NCI-H1092 treated with DMSO at 0.1 percent for 48 hours (cell line): ENCODE measurements around the gene TMEM61.
"Not testable (repeated sequence)": the region's sequence is repeated elsewhere in the genome, so short reads cannot be mapped to it uniquely, and the experiment has no call there.

ENCODE experiments used
- DNase-seq: peaks from one replicate; lab custom pipeline; 2025; lab: John Stamatoyannopoulos, UW

The TMEM61 gene

DNA sequence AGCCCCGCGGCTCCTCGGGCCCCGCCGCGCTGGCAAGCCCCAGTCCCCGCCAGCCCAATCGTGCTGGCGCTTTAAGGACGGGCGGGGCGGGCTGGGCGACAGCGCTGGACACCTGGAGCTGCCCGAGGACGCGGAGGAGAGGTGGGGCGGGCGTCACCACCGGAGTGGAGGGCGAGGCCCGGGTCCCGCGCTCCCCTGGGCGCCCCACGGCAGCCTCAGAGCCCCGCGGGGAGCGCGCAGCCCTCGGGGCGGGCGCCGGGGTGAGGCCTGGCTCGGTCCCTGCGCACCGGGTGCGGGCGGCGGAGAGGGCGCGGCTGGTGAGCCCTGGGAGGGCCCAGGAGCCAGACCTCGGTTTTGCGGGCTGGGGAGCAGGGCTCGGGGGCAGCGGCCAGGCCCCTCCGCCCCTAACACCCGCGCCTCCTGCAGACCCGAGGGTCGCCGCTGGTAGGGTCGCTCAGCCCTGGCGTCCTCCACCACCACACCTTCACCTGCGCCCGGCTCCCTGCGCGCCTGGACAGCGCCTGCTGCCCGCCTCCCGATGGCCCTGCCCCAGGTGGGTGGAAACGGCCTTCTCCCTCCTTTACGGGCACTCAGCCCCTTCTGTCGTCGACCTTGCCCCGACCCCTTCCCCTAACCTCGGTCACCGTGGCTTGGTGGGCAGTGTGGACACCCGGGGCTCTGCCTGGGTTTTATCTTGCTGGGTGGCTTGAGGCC is at the start of gene TMEM61:
Gene TMEM61, plus strand, starts transcription at position 101 of the 714 bp plus-strand sequence. Its CDS starts 438 bp downstream, at position 539.
- DNase-seq = no peak

DNA sequence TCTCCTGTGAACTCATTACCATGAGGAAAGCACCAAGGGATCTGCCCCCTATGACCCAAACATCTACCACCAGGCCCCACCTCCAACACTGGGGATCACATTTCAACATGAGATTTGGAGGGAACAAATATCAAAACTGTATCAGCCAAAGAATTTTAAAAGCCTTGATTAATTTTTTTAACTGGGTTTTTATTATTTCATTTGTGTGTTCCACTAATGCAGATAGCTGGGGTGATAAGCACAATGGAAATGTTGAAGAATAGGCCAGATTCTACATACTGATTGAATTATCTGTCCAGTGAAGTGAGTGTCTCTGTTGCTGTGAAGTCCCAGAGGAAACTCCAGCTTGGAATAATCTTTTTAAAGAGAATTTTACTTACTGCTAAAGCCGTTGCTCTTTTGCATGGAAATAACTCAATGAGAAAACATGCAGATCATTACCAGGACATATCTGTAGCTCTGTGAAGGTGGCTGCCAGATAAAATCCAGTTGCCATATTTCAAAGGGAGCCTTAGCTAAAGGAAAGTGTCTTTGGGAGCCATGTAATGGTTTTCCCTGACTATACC is 49.1 kb upstream of the TMEM61 start:
- DNase-seq = no peak

DNA sequence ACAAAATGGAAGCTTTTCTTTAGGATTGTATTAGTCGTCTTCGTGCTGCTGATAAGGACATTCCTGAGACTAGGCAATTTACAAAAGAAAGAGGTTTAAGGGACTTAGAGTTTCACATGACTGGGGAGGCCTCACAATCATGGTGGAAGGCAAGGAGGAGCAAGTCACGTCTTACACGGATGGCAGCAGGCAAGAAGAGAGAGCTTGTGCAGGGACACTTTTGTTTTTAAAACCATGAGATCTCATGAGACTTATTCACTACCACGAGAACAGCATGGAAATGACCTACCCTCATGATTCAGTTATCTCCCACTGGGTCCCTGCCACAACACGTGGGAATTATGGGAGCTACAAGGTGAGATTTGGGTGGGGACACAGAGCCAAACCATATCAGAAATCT is 46.3 kb upstream of the TMEM61 start:
- not testable (repeated sequence) for DNase-seq

DNA sequence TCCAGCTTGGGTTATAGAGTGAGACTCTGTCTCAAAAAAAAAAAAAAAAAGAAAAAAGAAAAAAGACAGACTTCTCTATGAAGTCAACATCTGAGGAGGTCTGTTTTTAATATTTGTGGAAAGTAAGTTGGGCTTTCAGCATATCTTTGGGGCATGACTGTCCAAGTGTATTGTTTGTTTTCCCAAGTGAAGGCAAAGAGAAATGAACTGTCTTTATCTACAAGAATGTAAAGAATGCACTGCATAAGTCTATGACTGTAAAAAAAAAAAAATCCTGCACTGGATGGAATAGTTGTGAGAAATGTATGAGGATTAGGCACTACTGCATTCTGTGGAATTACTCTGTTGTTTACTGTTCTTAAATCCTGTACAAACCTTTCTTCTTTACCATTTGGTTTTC is 45.6 kb upstream of the TMEM61 start:
- DNase-seq = no peak

DNA sequence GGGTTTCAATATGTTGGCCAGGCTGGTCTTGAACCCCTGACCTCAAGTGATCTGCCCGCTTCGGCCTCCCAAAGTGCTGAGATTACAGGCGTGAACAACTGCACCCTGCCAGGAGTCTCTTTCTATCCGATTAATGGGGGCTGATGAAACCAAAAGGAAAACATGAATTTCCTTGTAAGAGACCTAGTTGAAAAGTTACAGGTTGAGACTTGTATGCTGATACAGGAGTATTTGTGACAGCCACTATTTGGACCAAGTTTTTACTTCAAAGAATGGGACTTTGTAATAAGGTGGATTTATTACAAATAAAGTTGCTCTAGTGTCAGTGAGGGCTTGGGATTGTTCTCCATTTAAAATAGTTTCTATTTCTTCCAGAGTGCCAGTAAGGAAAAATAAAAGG is 43.6 kb upstream of the TMEM61 start:
- DNase-seq = no peak

DNA sequence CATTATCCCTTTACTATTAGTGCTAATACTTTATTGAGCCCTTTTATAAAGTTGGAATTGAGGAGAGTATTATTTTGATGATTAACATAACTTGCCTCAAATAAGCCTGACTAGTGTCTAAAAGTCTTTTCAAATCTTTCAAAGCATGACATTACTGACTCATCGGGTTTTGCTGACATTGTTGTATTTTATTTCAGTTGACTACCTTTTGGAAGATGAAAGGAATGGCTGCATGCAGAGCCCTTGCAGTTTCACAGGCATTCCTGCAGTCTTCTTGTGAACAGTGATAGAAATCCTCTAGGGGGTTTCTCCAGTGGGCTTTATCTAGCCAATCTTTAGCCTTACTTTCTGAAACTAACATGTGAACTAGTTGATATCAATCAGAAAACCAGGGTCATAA is 43.0 kb upstream of the TMEM61 start:
- no peak for DNase-seq

DNA sequence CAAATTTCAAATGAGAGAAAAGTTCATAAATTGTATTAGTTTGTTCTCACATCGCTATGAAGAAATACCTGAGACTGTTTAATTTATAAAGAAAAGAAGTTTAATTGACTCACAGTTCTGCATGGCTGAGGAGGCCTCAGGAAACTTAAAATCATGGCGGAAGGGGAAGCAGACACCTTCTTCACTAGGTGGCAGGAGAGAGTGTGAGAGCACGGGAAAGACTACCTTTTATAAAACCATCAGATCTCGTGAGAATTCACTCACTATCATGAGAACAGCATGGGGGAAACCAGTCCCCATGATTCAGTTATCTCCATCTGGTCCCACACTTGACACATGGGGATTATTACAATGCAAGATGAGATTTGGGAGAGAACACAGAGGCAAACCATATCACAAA is 41.5 kb upstream of the TMEM61 start:
- DNase-seq = not testable (repeated sequence)

DNA sequence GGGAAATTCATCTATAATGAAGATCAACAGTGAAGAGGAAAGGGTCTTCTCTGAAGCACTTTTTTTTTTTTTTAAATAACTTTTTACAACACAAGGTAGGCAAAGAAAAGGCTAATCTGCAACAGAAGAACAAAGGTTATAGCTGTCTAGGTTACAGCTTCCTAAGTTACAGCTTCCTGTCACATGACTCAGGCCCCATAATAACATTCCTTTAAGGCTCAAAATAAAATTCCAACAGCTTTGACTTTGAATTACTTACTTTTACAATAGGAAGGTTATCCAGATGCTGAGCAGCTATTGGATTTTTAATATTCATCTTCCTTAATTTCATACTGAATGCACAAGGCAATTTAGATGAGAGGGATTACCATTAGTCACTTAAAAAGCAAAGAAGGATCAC is 40.4 kb upstream of the TMEM61 start:
- DNase-seq = no peak

DNA sequence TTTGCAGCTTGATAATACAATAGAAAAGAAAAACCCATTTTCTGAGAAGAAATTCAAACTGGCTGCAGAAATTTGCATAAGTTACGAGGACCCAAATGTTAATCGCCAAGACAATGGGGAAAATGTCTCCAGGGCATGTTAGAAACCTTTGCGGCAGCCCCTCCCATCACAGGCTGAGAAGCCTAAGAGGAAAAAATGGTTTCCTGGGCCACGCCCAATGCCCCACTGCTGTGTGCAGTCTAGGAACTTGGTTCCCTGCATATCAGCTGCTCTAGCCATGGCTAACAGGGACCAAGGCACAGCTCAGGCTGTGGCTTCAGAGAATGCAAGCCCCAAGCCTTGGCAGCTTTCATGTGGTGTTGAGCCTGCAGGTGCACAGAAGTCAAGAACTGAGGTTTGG is 37.5 kb upstream of the TMEM61 start:
- DNase-seq = no peak

DNA sequence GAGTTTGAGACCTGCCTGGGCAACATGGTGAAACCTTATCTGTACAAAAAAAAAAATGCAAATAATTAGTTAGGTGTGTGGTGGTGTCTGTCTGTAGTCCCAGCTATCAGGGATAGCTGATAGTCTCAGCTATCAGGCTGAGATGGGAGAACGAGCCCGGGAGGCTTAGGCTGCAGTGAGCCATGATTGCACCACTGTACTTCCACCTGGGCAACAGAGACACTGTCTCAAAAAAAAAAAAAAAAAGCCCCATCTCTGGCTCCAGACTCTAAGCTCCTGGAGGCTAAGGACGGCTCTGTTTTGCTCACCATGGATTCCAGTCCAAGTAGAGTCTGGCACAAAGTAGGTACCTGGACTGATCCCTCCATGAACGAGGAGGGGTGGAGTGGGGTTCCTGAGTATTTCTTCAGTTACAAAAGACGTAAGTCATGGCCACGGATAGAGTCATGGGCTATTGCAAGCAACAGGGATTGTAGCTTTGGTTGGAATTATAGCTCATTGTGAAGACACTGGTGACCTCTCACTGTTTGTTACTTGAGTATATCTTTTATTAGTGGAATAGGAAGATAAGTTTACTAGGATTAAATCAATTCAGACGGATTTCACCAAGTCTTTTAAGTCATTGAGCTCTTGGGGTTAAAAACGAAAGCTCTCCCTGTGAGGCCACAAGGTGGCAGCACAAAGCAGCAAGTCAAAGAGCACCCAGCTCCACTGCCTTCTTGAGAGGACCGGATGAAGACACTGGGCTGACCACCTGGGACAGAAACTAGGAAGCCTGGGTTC is 35.6 kb upstream of the TMEM61 start:
- DNase-seq = peak; percentile 52

DNA sequence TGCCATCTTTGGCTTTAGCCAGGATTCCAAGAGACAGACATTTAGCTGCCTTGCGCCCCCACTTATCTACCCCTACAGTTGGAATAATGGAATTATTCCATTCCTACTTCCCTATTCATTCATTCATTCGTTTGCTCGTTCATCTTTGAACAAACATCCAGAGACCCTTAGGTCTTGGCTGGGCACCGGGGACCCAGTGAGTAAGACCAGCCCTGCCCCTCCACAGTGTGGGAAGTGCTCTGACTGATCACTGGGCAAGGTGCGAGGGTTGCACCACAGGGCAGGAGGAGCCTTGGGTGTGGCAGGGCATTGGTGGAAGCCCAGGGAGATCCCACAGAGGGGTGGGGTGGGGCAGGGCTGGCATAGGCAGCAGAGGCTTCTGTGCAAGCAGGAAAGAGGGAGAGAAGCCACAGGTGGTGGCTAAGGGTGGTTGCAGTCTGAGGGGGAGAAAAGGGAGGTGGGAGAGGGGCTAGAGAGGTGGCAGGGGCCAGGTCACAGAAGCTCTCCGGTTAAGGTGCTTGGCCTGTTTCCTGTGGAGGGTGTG is 35.0 kb upstream of the TMEM61 start:
- no peak for DNase-seq

DNA sequence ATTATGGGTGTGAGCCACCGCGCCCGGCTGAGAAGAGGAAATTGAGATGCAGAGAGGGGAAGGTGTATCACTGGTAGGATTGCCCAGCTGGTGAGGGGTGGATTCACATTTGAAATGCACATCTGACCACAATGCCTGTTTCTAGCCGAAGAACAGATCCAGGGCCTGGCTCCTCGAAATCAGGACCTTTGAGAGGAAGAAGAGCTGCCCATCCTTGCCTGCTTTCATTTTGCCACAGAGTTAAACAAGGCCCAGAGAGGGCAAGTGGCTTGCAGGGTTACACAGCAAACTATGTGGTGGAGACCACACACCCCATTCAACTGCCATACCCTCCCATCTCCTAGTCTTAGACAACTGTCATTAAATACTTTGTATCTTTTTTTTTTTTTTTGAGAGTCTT is 32.9 kb upstream of the TMEM61 start:
- no peak for DNase-seq

DNA sequence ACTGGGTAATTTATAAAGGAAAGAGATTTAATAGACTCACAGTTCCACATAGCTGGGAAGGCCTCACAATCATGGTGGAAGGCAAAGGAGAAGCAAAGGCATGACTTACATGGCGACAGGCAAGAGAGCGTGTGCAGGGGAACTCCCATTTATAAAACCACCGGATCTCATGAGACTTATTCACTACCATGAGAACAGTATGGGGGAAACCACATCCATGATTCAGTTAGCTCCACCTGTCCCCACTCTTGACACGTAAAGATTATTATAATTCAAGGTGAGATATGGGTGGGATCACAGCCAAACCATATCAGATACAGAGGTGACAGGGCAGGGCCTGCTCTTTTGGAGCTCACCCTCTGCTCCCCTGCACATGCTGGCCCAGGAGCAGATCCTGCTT is 31.4 kb upstream of the TMEM61 start:
- no peak for DNase-seq

DNA sequence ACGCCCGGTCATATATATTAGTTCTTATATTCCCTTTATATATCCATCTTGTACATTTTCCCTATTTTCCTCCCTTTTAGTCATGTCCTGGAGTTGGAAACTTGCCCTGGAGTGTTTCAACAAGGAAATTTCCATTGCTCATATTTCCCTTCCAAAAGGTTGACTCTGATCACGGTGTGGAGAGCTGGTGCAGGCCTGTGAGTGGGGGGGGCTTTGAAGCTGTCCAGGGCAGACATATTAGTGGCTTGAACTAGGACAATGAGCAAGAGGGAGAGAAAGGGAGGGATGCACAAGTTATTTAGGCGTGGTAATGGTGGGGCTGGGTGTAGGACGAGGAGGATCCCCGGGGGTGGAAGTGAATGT is 30.4 kb upstream of the TMEM61 start:
- DNase-seq = no peak

DNA sequence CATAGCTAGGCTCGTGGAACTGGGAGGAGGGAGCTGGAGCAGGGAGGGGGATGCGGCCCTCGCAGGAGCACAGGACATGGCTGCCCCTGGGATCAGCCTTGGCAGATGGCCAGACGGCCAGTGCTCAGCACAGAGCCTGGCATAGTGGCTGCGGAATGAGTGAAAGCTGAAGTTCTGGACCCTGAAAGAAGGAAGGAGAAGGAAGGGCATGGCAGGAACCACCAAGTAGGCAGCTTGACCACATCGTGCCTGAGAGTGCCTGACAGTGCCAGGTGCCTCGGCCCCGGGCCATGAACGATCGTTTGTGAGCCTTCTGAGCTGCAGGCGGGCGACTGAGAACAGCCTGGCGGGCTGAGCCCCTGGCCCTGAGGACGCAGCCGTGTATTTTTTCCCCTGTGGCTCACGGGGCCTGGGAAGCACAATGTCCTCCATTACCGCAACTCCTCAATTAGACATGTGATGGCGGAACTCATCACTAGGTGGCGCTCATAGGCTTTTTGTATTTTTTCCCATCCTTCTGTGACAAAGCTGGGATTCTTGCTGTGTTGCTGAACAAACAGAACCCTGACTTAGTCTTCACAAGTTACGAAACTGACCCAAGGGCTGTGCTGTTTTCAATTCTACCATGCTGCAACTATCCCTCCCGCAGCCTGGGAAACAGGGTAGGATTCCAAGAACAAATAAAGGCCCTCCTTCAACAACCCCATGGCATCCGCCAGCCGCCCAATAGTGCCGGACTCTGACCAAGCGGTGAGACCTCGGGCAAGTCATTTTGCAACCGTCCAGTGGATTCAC is 29.9 kb upstream of the TMEM61 start:
- peak; percentile 74 for DNase-seq

DNA sequence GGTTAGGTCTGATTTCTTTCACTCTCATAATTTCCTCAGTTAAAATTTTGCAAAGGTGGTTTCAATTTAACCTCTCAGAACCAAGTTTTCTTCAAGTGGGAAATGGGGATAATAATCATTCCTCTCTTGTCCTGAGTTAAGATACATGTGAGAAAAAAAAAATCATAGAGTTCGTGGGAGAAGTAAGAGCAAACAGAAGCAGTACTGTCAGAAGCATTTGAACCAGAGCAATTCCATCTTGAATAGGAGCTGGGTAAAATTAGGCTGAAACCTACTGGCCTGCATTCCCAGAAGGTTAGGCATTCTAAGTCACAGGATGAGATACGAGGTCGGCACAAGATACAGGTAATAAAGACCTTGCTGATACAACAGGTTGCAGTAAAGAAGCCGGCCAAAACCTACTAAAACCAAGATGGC is 28.6 kb upstream of the TMEM61 start:
- no peak for DNase-seq

DNA sequence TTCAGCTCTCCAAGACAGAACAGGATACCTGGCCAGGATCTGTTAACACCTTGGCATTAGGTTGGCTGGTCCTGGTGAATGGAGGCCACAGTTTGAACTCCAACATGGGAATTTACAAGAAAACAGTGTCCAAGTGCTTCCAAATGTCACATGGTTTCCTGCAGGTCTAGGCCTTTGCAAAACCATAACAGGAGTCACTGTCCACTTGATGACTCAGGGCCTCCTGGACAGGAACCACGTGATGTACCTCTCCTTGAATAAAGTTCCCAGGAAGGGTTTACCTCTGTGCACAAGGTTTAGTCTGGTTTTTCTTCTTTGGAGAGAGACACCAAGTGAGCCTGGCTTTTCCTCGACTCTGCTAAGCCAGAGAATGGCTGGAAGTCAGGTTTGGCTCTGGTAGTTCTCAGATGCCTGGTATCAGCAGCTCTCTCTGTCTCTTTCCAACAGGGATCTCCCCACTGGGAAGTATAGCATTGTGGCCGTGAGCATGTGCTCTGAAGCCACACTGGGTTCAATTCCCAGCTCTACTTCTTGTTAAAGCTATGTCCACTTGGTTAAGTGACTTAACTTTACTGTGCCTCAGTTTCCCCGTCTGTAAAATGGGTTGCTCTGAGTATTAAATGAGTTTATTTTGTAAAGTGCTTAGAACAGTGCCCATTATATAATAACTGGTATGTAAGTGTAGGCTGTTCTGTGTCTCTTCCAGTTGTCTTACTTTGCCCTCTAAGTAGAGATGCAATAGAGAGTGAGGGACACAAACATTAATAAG is 27.3 kb upstream of the TMEM61 start:
- no peak for DNase-seq

DNA sequence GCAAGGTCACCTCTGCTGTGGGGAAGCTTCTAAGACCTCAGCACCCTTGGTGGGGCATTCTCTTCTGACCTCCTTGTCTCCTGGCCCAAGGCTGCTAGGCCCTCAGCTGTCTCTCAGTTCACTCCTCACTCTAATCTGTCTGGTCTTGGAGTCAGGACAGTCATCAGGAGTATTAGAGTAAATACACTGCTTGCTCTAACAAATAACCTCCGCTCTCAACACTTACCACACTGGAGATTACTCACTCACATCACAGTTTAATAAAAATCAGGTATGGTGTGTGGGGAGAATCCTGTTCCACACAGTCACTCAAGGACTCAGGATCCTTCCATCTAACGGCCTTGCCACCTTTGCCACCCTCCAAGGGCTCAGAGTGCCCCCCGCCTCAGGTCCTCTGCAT is 26.6 kb upstream of the TMEM61 start:
- no peak for DNase-seq

DNA sequence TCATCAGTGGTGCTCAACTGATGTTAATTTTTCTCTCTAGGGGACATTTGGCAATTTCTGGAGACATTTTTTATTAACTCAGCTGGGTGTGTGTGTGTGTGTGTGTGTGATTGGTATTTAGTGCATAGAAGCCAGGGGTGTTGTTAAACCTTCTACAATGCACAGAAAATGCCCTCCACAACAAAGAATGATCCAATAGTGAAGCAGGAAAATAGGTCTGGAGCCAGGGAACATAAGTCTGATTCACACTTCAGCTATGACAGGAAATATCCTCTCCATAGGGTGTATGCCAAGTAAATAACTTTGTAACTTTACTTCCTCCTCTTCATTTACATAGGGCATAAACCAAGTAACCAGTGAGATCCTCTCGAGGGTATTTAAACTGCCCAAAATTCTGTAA is 25.1 kb upstream of the TMEM61 start:
- no peak for DNase-seq

DNA sequence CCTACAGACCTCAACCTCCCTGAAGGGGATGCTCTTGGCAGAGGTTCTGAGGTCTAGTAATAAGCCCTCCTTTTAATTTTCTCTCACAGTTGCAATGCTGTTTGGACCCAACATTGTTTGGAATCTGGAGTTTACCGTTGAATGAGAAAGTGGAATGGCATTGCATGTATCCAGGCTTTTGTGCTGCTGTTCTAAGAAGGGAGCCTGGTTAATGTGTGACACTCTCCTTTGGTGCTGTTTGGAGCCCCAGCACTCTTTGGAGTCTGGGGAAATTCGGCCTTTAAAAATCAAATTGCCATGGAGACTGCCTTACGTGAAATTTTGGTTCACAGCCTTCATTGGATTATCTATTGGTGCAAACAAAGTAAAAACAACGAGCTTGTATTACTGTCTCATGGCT is 23.7 kb upstream of the TMEM61 start:
- DNase-seq = no peak

DNA sequence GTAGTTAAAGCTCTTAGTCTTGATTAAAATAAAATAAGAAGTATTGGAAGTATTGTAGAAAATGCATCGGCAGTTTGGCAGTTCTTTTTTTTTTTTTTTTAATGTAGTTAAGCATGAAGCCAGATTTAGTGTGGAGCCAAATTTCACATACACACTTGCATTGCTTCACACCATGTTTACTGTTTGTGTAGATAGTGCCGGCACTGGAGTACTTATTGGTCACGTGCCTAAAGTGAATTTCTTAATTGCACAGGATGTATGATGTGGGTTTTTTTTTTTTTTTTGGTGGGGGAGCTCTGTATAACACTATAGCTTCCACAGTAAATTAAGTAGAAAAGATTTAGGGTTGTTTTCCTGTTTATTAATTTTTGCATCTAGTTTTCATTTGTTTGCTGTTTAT is 21.2 kb upstream of the TMEM61 start:
- no peak for DNase-seq
